ENCODE measurements around the gene STARD5. TPM values are rescaled to one million over a fixed set of nuclear protein-coding genes. Genes with fewer than 3 reads are reported as not detected.
"Not testable (repeated sequence)": the region's sequence is repeated elsewhere in the genome, so short reads cannot be mapped to it uniquely, and the experiment has no call there.

The STARD5 gene
- total and polyA plus RNA-seq, 2 of the 4 experiments (the other 2 are of a cell fraction) = 5.0 to 22.8 TPM

DNA sequence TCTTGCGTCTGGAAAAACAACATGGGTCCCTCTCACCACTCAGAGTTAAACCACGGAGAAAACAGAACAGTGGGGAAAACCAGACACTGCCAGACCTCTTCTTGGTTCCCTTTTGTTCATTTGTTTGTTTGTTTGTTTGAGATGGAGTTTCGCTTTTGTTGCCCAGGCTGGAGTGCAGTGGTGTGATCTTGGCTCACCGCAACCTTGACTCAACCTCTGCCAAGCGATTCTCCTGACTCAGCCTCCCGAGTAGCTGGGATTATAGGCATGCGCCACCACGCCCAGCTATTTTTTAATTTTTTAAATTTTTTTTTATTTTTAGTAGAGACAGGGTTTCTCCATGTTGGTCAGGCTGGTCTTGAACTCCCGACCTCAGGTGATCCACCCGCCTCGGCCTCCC lies 24.8 kb upstream of the STARD5 start:
- H3K36me3 ChIP-seq (ENCODE audit: control insufficient read depth, insufficient read depth, low read length); H2BK5ac ChIP-seq (ENCODE audit: low read depth, low read length, poor library complexity, severe bottlenecking); H3K9ac ChIP-seq (ENCODE audit: low read depth, low read length); H3K56ac ChIP-seq (ENCODE audit: extremely low read depth, insufficient read depth, low read length); H3K27me3 ChIP-seq (ENCODE audit: control insufficient read depth, insufficient read depth, low read length); H2BK15ac ChIP-seq (ENCODE audit: low read depth, low read length); H3K9me1 ChIP-seq (ENCODE audit: insufficient read depth, low read length); H3K14ac ChIP-seq (replicated peaks; ENCODE audit: low read depth, low read length); H4K8ac ChIP-seq (ENCODE audit: low read depth in 2 of 2, low read length in 2 of 2); H2AK5ac ChIP-seq (ENCODE audit: low read depth, low read length); H3K4ac ChIP-seq (ENCODE audit: low read depth, low read length); ATAC-seq (ENCODE audit: low read depth); H3K18ac ChIP-seq (ENCODE audit: low read depth, low read length); H3K27ac ChIP-seq (ENCODE audit: insufficient read depth, low read length); H4K5ac ChIP-seq (ENCODE audit: low read depth, low read length); intact Hi-C loops (cut with micrococcal nuclease); BruUV-seq (replicated peaks); H4K20me1 ChIP-seq (ENCODE audit: insufficient read depth, low read length); H3K4me1 ChIP-seq (ENCODE audit: control insufficient read depth, insufficient read depth, low read length); H4K91ac ChIP-seq (ENCODE audit: insufficient read depth, low read depth, low read length); H3K9me3 ChIP-seq (ENCODE audit: control insufficient read depth, insufficient read depth, low read length); H3K4me2 ChIP-seq (ENCODE audit: low read depth, low read length); H2AK9ac ChIP-seq (replicated peaks; ENCODE audit: low read depth, low read length, poor library complexity); H3K4me3 ChIP-seq (ENCODE audit: insufficient read depth, low read depth, low read length); dilution Hi-C loops (cut with HindIII; ENCODE audit: low sequenced_read_pairs, unreplicated experiment); POLR2A ChIA-PET (ENCODE audit: unreplicated experiment); H2AFZ ChIP-seq (replicated peaks; ENCODE audit: low read length, poor library complexity); H2BK20ac ChIP-seq (ENCODE audit: low read depth, low read length); H3K23ac ChIP-seq (ENCODE audit: low read depth, low read length); H2BK120ac ChIP-seq (ENCODE audit: low read depth, low read length); DNase-seq; H3K79me1 ChIP-seq (ENCODE audit: low read depth in 1 of 2, low read length in 2 of 2): not testable (repeated sequence)
- WGBS, 2 experiments (ENCODE audit: extremely low coverage in 2 of 2, insufficient read length in 1 of 2) = no CpG with 5 or more reads among the region's 11 CpGs
- in situ Hi-C loops (cut with MboI; ENCODE audit: low sequenced_read_pairs) = loop anchor here (10.0 kb wide), 1 partner anchor 46 kb away; no protein-coding TSS in a partner anchor
- CTCF ChIA-PET = interaction anchor here (1.2 kb wide), 1 partner anchor 9 kb away, joined by 3 read pairs; no protein-coding TSS in a partner anchor

Data from IMR-90 (cell line).